HG03139 (cell line): ENCODE data around the gene RSL1D1.
A peak's percentile ranks its signal among the peaks of the same experiment; 100 is the strongest.
"Not testable (repeated sequence)": the region's sequence is repeated elsewhere in the genome, so short reads cannot be mapped to it uniquely, and the experiment has no call there.

Experiments used
- ATAC-seq: cut with Tn5 transposase; IDR thresholded peaks from one replicate; pipeline ENCODE4 v1.9.1; 2021; ENCODE audit not compliant: unreplicated experiment

The RSL1D1 gene

GRCh38 chr16:11799017-11799381, 52.3 kb downstream of the RSL1D1 start:
- ATAC-seq = no peak

- no peak for ATAC-seq
Measured at GRCh38 chr16:11797957-11798299, 53.4 kb downstream of the RSL1D1 start.

GRCh38 chr16:11797166-11797956, 54.0 kb downstream of the RSL1D1 start, which contains the start of gene ZC3H7A:
Gene ZC3H7A (minus strand): TSS chr16:11797258. CDS start chr16:11782354, 14,904 bp downstream.
- ATAC-seq = peak; percentile 91

- ATAC-seq = peak; percentile 11
Measured at GRCh38 chr16:11796227-11797165, 54.8 kb downstream of the RSL1D1 start.

- ATAC-seq = no peak
Measured at GRCh38 chr16:11795887-11796226, 55.5 kb downstream of the RSL1D1 start.

DNA sequence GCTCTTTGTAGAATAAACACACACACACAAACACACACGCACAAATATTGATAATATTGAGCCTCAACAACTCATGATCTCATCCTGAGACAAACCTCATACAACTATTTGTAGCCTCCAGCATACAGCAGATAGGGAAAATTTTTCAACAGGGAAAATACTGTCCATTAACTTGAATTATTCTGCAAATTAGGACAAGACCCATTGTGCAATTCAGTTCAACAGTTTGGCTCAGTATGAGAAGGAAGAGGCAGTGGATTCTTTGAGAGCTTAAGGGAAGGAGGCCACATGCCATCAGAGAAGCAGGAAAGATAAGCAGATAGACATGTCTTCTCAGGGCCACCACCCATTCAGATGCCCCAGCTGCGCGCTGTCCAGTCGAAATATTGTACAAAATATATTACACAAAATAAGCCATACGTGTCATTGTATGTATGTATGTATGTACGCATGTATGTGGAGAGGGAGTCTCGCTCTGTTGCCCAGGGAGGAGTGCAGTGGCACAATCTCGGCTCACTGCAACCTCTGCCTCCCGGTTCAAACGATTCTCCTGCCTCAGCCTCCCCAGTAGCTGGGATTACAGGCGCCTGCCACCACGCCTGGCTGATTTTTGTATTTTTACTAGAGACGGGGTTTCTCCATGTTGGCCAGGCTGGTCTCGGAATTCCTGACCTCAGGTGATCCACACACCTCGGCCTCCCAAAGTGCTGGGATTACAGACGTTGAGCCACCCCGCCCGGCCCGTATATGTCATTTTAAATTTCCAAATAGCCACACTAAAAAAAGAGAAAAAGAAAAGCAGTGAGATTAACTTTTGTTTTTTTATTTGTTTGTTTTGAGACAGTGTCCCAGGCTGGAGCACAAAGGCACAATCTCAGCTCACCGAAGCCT, 56.1 kb downstream of the RSL1D1 start:
- ATAC-seq = no peak

- ATAC-seq = no peak
Measured at GRCh38 chr16:11794447-11794846, 56.9 kb downstream of the RSL1D1 start.

DNA sequence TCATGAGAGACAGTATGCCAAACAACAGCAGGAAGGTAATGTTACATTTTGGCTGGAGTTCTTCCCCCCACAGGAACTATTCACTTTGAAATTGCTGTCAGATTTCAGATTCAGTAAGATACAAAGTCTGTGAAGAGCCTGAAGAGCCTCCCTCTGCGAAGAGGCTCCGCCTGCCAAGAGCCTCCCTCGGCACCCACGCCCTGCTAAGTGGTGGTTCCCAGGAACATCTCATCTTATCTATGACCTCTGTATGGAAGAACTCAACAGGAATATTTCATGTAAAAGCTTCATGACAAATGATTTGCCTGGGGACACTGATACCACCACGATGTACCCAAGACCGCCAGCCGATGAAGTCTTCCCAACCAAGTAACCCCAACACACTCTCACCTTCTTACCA, 57.5 kb downstream of the RSL1D1 start:
- no peak for ATAC-seq

DNA sequence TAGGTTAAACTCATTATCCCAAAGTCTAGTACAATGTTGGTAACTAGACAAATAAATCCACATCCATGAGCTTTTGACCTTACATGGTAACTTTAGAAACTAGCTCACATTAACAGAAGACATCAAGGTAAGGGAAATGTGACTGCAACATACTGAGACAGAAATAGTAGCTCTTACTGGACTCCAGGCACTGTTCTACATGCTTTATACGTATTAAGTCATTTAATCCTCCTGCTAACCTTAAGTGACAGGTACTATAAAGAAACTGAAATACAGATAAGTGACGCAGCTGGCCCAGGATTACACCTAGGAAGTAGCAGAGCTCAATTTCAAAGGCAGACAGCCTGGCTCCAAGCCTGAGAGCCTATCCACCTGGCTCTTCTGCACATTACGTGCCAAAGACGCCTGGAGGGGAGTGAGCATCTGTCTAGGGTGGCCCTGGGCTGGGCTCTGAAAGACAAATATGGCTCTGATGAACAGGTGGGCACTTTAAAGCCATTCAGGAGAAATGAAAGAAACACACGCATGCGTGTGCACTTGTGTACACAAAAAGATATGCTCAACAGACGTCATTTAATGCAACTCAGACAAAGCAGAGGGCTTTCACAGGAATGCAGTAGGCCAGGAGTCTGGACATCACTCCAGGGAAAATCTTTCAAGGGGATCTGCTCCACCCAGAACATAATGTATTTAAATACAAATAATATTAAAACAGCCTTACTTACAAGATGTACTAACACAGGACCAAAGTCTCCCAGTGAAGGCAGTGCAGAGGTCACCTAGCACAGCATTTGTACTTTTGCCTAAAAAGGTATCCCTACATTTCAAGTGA, 58.7 kb downstream of the RSL1D1 start:
- no peak for ATAC-seq

- no peak for ATAC-seq
Measured at GRCh38 chr16:11791144-11791828, 60.1 kb downstream of the RSL1D1 start.

GRCh38 chr16:11788914-11789313, 62.4 kb downstream of the RSL1D1 start:
- no peak for ATAC-seq

DNA sequence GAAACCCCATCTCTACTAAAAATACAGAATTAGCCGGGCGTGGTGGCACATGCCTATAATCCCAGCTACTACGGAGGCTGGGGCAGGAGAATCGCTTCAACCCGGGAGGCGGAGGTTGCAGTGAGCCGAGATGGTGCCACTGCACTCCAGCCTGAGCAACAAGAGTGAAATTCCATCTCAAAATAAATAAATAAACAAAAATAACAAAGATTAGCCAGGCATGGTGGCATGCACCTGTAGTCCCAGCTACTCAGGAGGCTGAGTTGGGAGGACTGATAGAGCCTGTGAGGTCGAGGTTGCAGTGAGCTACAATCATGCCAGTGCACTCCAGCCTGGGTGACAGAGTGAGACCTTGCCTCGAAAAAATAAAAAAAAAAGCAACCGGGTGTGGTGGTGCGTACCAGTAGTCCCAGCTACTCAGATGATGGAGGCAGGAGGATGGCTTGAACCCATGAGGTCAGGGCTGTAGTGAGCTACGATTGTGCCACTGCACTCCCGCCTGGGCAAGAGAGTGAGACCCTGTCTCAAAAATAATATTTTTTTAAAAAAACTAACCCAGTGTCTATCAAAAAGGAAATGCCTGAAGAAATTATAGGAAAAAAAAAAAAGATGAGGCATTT, 66.3 kb downstream of the RSL1D1 start:
- not testable (repeated sequence) for ATAC-seq

DNA sequence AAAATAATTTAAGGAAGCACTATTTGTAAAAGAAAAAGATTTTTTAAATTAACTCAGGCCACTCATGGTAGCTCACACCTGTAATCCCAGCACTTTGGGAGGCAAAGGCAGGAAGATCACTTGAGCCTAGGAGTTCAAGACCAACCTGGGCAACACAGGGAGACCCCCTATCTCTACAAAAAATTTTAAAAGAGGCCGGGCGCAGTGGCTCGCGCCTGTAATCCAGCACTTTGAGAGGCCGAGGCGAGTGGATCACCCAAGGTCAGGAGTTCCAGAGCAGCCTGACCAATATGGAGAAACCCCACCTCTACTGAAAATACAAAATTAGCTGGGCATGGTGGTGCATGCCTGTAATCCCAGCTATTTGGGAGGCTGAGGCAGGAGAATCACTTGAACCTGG, 67.0 kb downstream of the RSL1D1 start:
- not testable (repeated sequence) for ATAC-seq

- ATAC-seq = no peak
Measured at GRCh38 chr16:11784038-11784369, 67.3 kb downstream of the RSL1D1 start.
